GM21786 (cell line): ENCODE results near the gene LIMA1.
"Not testable (repeated sequence)": the region's sequence is repeated elsewhere in the genome, so short reads cannot be mapped to it uniquely, and the experiment has no call there.

ENCODE experiments used
- ATAC-seq: cut with Tn5 transposase; IDR thresholded peaks from one replicate; pipeline ENCODE4 v1.9.1; 2021; ENCODE audit not compliant: unreplicated experiment

The LIMA1 gene

DNA sequence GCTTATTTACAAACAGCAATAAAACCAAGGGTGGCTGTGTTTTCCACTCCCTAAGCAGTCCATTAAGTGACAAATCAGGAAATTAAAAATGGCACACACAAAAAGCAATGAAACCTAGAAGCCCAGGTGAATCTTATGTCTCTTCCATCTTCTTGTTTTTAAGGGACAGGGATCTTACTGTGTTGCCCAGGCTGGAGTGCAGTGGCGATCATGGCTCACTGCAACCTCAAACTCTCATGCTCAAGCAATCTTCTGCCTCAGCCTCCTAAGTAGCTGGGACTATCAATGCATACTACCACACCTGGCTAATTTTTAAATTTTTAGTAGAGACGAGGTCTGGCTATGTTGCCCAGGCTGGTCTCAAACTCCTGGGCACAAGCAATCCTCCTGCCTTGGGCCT is 63.8 kb downstream of the LIMA1 start:
- no peak for ATAC-seq

DNA sequence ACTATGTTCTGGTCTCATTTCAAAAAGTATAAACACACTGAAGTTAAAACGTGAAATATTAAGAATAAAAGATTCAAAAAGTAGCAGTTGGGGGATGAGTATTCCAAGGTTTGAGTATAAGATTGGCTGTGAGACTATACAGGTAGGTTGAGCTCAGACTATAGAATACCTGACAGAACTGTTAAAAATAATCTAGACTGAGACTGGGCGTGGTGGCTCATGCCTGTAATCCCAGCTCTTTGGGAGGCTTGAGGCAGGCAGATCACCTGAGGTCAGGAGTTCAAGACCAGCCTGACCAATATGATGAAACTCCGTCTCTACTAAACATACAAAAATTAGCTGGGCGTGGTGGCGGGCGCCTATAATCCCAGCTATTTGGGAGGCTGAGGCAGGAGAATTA is 64.3 kb downstream of the LIMA1 start:
- ATAC-seq: not testable (repeated sequence)

DNA sequence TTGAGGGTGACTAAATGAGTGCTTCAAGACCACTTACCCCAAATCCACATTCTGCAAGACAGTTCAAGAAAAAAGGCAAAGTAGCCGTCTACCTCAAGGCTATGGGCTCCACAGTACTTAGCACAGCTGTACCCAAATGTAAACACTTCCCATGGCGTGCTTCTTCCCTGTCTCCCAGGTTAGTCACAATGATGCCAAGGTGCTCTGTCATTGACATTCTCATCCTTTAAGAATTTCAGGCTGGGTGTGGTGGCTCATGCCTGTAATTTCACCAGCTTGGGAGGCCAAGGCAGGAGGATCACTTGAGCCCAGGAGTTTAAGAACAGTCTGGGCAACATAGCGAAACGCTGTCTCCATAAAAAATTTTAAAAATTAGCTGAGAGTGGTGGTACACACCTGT is 64.9 kb downstream of the LIMA1 start:
- ATAC-seq: no peak

DNA sequence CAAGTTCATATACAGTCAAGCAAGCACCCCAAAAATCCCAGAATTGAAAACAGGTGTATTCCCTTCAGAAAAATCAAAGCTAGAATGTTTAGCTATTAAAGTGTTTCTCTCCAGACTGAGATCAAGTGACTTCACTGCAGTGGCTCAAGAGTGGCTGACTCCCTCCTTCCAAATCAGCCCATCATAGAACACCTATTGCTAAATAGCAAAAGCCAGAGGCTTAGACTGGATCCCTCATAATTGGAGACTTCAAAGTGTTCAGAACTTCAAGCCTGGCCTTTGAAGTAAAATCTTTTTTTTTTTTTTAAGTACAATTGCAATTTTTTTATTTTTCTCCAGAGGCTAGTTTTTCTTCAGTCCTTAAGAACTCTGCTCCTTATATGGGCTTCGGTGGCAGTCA is 66.1 kb downstream of the LIMA1 start:
- ATAC-seq: no peak

DNA sequence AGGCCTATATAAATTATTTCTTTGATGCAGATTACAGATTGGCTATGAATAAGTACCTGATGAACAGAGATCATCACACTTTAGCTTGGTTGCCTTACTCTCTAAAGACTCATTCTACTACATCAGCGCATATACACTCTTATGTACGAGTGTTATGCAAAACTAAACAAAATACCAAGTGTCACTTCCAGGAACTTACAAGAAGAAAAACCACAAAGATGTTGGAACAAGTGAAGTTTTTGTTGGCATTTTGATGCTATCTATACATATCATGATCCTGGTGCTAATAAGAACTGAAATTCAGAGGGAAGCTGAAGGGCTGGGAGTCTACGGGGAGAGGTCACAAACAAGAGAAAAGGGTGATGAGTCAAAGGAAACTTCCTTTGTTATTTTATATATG is 68.3 kb downstream of the LIMA1 start:
- ATAC-seq: no peak

DNA sequence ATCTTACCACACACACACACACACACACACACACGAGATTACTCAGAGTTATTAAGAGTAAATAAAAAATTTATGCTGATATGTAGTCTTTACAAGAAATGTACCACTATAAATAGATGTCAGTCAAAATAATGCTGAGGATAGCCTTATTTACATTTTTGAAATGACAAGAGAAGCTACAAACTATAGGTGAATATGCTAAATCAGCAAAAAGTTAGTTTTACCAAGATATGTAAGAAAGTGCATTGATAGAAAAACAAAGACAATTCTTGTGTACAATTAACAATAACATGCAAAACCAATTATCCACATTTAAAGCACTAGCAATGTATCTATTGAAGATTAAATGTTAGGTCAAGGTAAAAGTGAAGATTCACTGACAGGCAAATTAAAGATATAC is 69.3 kb downstream of the LIMA1 start:
- no peak for ATAC-seq

DNA sequence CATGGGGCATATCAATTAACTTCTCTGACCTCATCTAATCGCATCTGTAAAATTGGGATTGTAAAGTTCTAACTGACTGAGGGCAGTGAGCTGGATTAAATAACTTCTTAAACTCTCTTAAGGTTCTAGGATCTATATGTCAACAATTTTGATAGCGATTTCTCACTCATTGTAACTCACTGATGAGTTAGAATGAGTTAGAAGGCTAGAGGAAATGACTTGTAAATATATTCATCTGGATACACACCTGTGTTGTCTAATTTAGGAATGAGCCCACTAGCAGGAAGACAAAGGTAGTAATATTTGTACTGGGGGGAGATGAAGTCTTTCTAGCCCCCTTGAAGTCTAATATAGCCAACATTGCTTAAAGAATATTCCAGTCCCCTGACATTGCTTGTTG is 69.9 kb downstream of the LIMA1 start:
- no peak for ATAC-seq

DNA sequence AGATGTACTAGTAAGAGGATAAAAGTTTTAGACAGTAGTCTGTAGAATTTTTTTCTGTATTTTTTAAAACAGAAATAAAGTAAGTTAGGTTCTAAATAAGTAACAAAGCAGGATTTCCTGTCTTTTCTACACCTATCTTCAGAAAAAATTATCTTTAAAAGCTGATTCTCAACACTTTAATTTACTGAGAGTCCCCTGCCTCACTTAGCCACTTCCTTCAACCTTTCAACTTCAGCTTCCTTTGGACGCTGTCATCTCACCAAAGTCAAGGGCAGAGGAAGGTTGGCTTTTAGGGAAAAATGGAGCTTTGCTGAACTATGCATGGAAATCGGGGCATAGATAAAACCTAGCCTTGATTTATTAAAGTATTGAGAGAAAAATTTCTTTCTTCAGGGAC is 71.3 kb downstream of the LIMA1 start:
- no peak for ATAC-seq

DNA sequence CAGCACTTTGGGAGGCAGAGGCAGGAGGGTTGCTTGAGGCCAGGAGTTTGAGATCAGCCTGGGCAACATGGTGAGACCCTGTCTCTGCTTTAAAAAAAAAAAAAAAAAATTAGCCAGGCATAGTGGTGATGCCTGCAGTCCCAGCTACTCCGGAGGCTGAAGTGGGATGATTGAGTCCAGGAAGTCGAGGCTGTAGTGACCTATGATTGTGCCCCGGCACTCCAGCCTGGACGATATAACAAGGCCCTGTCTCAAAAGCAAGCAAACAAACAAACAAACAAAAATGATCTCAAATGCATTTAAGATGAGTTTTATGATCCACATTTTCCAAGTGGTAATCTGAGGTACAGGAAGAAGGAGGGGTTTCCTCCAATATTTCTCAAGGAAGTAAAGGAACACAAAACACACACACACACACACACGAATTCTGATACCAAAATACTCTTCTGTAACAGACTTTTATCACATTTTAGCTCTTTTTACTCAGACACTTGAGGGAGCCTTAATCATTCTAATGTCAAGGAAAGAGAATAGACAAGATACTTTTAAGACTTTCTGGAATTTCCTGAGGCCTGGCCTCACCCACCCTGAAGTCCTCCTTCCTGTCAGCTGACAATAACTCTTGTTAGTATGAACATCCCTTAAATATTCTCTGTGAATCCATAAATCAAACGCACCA is 71.8 kb downstream of the LIMA1 start:
- ATAC-seq: no peak

DNA sequence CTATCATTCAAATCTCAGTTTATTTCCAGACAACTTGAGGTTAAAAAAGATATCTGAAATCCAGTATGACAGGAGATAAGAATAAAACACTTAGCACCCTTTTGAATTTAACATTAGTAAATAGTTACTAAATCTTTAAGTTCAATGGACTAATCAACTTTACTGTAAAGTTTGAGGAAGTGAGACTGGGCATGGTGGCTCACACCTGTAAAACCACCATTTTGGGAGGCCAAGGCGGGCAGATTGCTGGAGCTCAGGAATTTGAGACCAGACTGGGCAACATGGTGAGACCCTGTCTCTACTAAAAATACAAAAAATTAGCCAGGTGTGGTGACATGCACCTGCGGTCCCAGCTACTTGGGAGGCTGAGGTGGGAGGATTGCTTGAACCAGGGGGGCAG is 75.9 kb downstream of the LIMA1 start:
- ATAC-seq: no peak

DNA sequence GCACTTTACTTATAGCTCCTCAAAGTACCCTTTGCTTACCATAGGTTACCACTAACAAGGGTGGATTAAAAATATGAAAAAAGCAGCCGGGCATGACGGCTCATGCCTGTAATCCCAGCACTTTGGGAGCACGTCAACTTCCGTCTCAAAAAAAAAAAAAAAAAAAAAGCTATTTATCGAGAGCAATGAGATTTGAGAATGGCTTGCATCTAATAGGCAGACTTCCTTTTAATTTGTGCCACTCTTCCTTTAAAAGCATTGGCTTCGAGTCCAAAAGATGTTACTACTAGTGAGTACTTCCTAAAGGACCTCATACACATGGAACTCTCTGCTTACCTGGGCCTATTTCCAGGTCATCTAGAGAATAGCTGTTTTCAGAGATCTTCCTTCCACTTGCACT is 77.7 kb downstream of the LIMA1 start:
- no peak for ATAC-seq

DNA sequence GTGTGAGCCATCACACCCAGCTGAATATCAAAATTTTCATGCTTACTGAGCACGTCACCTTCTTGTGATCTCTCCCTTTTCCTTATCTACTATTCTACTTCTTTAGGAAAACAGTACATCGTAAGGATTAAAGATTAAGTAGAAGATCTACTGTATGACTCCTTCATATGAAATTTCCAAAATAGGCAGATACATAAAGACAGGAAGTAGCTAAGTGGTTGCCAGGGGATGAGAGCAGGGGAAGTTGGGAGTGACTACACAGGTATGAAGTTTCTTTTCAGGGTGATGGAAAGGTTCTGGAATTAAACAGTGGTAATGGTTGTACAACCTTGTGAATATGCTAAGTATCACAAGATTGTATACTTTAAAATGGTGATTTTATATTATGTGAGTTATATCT is 79.6 kb downstream of the LIMA1 start:
- ATAC-seq: no peak

DNA sequence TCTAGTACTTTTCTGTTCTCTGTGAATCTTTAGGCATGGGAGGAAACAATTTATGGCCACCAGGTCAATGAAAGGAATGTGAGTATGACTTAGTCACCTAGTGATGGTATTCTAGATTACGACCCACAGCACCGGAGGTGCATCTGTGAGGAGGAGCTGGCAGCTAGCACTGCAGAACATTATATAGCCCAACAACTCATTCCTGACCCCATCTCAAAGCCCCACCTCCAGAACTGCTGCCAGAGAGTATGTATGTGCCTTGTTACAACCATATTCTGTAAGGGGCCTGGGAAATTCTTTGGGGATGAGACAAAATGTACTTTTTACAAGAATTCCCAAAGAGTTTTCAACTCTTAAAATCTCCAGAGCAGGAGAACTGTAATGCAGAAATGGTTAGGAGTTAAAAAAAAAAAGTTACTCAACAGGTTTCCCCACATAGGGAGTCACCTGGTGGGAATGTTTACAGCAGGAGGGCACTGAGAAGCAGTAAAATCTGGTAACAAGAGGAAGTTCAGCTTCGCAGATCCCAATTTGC is 81.3 kb downstream of the LIMA1 start:
- no peak for ATAC-seq

DNA sequence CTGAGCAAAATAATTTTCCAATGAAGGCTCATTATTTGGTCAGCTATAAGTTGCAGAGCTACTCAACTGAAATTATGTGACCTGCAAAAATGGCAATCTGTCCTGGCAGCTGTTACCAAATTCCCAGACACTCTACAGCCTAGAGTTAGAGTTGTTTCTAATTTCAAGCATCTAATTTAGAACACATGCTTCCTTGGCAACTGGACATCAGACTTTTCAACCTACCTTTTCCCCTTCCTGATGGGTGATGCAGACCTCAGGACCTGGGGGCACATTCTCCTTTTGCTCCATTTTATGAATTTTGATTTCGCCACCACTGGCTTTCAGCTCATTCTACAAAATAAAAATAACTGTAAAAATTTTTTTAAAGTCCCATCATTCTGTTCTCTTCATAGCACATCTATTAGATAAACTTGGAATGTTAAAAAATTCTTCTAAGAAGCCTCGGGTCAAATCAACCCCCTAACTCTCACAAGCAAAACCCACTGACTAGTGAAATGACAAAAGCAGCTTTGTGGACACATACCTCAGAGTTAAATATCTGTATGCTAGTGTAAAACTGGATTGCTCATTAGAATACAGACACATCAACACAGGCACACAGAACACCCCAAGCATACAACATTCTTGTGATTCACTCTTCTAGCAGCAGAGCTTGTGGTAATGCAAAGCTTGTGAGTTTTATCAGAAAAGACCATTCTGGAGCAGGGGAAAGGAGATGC is 82.6 kb downstream of the LIMA1 start:
- ATAC-seq: no peak

DNA sequence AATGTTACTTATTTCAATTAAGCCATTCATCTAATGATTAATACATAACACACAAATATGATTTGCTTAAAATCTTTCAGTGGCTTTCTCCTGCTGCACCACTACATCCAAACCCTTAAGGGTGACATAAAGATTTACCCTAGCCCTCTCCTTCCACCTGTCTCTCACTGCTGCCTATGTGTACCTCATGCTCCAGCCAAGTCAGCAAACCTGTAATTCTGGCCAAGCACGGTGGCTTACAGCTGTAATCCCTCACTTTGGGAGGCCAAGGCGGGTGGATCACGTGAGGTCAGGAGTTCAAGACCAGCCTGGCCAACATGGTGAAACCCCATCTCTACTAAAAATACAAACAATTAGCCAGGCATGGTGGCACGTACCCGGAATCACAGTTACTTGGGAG is 84.5 kb downstream of the LIMA1 start:
- no peak for ATAC-seq

DNA sequence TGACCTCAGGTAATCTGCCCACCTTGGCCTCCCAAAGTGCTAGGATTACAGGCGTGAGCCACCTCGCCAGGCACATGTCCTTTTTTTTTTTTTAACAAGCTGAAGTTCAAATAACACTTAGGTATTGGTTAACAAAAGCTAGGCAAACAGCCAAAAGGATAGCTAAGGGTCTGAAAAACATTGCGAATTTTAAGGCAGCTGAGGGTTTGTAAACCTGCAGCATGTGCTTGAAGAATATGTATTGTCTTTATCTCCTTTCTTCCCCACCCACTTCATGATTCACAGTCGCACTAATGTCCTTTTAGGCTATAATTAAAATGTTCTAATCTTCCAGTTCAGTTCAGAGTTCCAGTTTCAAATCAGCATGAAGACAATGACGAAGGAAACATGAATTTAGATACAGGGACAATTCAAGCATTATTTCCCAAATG is 86.0 kb downstream of the LIMA1 start:
- ATAC-seq: no peak

DNA sequence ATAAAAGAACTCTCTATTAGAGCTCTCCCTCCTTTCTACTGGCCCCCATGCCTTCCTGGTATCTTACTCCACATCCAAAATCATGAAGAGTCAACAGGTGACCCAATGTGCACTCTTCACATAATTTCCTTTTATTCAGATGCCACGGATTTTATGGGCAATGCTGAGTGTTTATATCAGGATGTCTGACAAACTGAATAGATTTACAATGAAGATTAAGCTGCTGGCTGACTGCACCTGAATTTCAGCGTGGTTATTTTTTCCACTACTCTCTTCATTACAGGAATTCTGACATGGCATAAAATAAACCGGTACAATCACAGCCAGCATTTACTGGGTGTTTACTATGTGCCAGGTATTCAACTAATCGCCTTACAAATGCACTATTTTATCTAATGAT is 86.8 kb downstream of the LIMA1 start:
- no peak for ATAC-seq

DNA sequence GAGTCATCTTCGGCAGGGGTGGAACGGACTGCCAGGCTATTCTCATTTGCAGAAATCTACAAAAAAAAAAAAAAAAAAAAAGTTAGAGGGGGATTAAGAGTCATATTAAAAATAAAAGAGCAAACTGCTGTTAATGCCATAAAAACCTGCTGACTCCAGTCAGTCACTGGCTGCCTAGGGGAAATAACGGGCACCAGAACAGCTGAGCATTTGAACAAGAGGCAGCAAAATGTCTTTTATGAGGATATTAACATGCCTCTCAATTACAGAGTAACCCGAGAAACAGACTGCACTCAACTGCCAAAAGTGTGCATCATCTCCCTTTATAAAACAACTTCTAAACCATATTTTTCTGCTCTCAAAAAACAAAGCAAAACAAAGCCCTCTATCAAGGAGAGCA is 87.5 kb downstream of the LIMA1 start:
- ATAC-seq: no peak

DNA sequence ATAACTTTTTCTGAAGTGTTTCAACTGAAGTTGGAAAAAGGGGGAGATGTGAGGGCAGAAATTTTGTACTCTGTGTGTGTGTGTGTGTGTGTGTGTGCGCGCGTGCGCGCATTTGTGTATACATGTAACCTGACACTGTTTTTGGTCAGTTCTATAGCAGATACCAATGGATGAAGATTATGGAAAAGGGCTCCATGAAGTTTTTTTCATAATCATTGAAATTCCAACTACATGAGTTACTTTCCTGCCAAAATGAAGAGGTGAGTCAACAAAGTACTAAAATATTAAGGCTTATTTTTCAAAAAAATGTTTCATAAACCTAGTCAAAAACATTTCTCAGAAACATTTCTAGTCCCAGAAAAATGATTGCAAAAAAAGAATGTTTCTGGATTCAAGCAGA is 90.4 kb downstream of the LIMA1 start:
- ATAC-seq: no peak

DNA sequence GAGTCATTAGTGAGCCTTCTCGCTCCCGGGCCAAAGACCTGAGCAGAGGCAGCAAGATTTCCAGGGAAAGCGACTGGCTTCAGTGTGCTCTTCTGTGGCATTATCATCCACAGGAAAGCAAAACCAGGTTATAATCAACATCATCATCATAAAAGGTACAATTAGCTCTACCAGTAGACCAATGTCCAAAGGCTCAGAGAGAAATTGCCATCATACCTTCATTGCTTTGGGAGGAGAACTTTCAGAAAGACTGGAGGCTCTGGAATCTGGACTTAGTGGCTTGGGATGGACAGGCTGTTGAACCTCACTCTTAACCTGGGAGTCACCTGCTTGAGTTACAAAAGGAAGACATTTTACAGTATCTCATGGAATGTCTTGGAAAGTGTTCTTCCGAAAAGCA is 91.1 kb downstream of the LIMA1 start:
- no peak for ATAC-seq

DNA sequence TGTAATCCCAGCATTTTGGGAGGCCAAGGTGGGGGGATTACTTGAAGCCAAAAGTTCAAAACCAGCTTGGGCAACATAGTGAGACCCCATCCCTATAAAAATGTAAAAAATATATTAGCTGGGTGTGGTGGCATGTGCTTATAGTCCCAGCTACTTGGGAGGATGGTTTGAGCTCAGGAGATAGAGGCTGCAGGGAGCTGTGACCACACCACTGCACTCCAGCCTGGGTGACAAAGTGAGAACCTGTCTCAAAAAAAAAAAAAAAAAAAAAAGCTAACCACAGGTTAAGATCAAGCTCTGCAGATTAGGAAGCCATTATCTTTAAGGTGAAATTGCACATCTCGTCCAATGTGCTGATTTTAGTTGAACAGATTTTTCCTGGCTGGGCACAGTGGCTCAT is 92.5 kb downstream of the LIMA1 start:
- no peak for ATAC-seq

DNA sequence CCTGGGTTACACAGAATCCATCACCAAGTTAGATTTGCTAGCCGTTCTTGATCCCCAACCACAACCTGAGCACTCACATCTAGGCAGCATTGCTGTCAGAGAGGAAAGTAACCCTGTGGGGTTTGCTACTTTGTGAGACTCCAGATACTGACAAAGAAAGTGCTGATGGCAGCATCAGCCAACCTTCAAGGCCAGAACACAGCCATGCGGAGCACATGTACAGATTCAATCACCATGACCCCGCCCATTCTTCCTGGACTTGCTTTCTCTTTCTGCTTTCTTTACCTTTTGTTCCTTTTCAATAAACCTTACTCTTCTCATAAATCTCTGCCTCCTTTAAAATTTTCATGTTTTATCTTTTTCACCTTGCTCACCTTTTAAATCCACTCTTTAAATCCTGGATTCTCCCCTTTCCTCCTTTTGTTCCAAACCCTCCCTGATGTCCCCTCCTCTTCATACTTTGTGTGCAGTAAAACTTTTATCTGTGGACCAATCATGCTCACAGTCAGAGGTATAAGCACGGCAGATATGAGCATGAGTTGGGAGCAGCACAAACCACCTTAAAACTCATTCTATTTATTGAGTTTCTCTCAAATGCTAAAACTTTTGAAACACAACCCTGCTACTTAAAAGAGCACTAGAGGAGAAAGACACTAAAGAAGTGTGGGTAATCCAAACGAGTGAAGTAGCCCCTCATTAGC is 94.3 kb downstream of the LIMA1 start:
- no peak for ATAC-seq
